HTR-8/SVneo (cell line): ENCODE measurements around the gene BLCAP.
"Not testable (repeated sequence)": the region's sequence is repeated elsewhere in the genome, so short reads cannot be mapped to it uniquely, and the experiment has no call there.

Source experiments
- DNase-seq: peaks from one replicate; pipeline ENCODE4 v3.0.0; 2011; ENCODE audit warnings: low spot score, mixed read lengths; ENCODE audit not compliant: insufficient read length
- FAIRE-seq: peaks from 2 replicates; lab custom pipeline; 2011; peaks lifted over from hg19 to GRCh38; lab: Jason Lieb, UNC

Gene BLCAP

DNA sequence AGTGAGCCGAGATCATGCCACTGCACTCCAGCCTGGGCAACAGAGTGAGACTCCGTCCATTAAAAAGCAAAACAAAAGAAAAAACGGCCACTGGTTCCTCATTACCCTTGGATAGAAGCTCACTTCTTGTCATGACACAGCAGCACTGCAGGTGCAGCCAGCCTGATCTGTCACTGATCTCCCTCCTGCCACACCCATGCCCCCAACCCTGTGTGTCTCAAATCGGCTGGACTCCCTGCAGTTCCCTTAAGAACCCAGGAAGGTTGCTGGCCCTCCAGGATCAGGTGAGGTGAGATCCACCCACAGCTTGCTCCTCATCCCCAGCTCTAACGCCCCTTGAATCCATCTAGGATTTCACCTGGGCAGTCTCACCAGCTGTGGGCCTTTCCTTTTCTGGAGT lies 32.9 kb downstream of the BLCAP start:
- no peak for FAIRE-seq
- DNase-seq, result no peak

DNA sequence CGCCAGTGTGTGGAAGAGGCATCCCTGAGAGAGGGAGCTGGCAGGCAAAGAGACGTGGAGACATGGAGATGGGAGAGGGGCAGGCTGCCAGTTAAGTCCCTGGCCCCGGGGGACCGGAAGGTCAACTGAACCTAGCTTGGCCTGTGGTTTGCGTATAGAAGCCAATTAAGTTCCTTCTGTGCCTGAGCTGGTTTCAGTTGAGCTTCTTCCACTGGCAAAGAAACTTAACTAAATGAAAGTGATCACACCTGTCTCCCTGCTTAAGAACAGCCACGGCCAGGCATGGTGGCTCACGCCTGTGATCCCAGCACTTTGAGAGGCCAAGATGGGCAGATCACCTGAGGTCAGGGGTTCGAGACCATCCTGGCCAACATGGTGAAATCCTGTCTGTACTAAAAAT lies 33.4 kb downstream of the BLCAP start:
- FAIRE-seq (no peak), DNase-seq (no peak)

DNA sequence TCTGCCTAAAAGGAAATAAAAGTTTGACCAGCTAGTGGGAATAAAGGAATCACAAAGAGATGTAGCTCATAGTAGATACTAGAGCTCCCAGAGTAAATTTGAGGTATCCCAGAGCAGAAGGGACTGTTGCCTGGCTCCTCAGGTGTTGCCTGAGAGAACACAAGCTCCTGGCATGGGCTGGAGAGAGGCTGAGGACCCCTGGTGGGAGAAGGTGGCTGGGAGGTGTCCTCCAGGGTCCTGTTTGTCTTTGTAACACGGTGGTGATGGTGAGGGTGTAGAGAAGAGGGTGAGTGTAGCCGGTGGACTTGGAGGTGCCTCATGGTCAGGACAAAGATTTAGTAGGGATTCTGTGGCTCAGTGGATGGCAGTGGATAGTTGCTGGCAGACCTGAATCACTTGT lies 34.7 kb downstream of the BLCAP start:
- DNase-seq (no peak), FAIRE-seq (peak; percentile 20)

DNA sequence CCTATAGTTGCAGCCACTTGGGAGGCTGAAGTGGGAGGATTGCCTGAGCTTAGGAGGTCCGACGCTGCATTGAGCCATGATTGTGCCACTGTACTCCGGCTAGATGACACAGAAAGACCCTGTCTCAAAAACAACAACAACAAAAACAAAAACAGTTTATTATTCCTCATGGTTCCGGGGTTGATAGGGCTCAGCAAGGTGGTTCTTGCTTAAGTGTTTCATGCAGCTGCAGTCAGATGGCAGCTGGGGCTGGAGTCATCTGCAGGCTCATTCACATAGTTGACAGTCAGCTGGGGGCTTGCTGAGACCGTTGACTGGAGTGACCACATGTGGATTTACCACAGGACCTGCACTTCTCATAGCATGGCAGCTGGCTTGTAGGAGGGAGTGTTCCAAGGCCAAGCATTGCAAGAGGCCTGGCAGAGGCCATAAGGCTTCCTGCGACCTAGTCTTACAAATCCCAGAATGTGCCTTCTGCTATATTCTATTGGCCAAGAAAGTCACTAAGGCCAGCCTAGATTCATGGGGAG lies 35.5 kb downstream of the BLCAP start:
- FAIRE-seq, result no peak
- no peak for DNase-seq

DNA sequence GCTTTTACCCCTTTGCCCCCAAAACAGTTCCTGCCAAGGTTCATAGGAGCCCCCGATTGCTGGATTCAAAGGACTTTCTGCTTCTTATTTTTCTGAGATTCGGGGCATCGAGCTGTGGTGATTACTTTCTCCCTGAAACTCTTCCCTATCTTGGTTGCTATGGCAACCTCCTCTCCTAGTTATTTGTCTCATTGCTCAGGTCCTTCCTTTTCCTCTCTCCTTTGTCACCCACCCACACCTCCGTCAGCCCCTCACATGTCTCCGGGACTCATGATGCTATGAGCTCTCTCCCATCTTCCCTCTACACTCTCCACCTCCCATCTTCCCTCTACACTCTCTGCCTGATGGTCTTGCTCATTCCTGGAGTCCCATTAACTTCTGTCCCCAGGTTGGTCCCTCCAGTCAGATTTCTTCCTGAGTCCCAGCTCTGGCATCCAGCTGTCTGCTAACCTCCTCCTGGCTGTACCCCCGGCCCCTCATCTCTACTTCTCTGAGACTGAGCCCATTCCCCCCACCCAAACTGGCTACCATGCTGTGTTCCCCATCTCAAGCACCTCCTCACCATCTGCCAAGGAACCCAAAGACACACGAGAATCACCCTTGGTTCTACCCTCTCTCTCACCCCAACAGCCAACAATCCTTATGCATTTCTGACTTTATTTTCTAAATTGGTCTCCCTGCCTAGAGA lies 36.9 kb downstream of the BLCAP start:
- FAIRE-seq (no peak), DNase-seq (no peak)

DNA sequence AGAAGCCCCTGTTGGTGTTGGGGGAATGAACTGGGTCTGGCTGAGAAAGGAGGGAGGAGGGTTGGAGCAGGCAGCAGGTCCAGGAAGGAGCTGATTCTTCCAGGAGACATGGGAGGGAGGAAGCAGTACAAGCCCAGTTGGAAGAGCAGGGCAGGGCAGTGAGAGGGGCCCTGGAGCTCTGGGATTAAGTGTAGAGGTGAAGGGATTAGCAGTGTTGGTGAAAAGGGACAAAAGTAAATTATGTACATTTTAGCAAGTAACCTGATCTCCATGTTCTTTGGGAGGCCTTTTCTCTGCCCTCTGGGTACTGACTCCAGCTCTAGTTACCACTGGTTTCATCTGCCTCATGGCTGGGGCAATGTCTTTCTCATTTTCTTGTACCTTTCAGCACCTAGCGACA lies 41.5 kb downstream of the BLCAP start:
- peak; percentile 85 for FAIRE-seq
- not testable (repeated sequence) for DNase-seq

DNA sequence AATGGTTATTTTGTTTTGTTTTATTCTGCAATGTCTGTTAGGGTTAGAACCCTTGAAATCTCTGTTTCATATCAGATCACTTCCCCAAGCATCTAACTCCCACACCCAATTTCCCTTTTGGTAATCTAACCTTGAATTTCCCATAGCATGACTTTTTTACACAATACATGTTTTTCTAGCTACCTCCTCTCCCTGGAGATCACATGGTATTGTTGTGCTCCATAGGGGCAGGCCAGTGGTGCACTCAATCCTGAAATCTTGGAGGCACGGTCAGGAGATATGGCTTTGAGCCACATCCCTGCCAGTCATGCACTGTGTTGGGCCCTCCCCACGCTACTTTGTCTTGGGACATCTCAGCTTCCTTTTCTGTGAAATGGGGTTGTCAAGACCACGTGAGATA lies 43.3 kb downstream of the BLCAP start:
- DNase-seq (no peak), FAIRE-seq (peak; percentile 38)

DNA sequence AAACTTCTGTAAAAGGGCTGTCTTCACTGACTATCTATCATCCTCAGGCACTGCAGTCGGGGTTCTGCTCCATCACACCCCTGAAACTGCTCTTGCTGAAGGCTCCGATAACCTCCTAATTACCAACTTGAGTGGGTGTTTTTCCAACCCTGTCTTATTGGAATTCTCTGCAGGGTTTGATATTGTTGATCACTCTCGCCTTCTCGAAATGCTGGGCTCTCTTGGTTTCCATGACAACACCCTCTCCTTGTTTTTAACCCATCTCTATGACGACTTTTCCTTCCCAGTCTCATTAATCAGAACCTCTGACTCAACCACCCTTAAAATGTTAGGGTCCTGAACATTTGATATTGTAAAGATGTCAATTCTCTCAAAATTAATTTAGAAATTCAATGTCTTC lies 46.1 kb downstream of the BLCAP start:
- peak; percentile 13 for FAIRE-seq

DNA sequence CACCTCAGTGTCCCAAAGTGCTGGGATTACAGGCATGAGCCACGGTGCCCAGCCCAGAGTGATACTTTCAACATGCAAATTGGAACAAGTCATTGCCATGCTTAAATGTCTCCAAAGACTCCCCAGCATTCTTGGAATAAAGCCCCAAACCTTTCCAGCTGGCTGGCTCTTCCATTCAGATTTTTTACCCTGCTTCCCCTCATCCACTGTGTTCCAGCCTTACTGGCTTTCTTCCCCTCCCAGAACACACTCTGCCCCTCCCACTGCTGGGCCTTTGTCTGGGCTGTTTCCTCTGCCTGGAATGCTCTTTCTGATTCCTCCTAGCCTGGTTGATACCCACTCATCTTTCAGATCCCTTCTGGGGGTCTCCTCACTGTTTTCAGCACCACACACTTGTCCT lies 46.8 kb downstream of the BLCAP start:
- no peak for FAIRE-seq

More for the DNA sequence above, 46.1 kb downstream of the BLCAP start:
- DNase-seq, result no peak

DNA sequence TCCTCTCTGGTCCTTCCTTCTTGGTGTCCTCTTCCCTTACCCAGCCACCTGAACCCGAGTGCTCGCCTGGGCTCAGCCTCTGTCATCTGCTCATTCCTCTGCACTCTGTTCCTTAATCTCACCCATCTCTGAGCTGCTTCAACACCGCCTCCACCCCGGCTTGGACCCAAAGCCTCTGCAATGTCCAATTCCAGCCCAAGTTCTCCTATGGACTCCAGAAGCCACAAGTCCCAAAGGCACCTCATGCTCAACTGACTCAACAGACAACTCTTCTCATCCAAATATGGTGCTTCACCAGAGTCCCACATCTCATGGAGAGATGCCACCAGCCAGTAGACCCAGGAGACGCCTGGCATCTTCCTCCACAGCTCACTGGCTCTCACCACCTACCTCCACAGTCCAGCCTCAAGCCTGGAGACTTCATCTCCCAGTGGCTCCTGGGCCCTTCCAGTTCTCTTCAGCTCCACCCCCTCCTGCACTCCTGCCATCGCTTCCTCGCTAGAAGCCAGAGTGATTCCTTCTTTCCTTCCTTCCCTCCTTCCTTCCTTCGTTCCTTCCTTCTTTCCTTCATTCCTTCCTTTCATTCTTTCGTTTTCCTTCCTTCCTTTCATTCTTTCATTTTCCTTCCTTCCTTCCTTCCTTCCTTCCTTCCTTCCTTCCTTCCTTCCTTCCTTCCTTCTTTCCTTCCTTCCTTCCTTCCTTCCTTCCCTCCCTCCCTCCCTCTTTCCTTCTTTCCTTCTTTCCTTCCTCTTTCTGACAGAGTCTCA lies 47.6 kb downstream of the BLCAP start:
- FAIRE-seq, result peak; percentile 52
- DNase-seq, result no peak

More for the DNA sequence above, 46.8 kb downstream of the BLCAP start:
- DNase-seq, result no peak

DNA sequence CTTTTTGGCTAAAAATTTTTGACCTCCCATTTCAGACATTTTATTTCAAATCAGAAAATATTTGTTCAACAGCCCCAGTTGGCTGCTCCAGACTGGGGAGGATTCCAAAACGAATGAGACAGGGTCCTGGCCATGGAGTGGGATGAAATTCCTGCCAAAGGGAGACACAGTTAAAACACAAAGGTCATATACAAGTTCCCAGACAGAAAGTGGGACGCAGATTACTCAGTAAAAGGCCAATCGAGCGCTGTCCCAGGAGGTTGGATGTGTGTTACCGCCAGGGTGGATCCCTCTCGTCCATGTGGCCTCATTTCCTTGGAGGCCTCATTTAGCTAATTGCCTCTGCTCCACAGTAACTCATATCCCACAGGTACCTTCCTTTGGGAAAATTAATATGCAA lies 48.4 kb downstream of the BLCAP start:
- DNase-seq (no peak), FAIRE-seq (no peak)

DNA sequence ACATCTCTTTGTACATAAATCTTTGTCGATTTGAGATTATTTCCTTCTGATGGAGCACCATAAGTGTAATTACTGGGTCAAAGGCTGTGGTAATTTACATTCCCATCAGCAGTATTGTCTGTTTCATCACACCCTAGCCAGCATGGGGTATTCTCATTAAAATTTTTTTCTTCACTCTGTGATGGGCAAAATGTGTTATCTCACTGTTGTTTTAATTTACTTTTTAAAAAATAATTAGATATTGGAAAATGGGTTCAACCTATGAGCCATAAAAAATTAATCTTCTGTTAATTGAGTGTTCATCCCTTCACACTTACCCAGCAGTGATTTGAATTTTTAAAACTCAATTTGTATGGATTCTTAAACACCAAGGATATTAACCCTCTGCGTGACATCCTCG lies 50.6 kb downstream of the BLCAP start:
- DNase-seq (no peak), FAIRE-seq (no peak)

DNA sequence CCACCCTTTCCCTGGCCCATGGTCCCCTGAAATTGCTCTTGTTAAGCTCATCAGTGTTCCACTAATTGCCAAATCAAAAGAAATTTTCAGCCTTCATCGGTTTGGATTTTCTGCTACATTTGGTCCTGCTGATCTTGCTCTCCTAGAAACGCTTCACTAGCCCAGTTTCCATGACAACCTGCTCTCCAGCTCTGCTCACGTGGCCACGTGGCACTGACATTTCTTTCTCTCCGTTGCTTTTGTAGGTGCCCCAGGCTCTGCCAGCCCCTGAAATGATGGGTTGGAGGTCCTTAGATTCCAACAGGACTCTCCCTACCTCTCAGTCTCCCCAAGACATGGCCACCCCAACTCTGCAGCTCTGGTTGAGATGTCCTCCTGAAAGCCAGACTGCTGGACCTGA lies 52.4 kb downstream of the BLCAP start:
- FAIRE-seq, result peak; percentile 65
- no peak for DNase-seq

DNA sequence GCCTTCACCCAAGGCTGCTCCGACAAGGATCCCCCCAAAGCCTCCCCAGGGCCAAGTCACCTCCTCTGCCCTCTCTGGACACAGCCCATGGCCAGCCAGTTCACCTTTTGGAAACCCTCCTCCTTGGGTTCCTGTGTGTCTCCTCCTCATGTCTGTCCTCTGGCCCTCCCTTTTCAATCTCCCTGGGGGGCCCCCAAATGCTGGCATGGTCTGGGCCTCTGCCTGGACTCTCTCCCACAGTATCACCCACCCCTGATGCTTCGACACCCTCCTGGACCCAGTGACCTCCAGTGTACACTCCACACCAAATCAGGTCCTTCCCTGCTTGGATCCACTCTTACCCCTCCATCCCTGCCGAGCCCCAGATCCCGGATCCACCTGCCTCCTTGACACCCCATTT lies 53.3 kb downstream of the BLCAP start:
- FAIRE-seq, result no peak
- no peak for DNase-seq

DNA sequence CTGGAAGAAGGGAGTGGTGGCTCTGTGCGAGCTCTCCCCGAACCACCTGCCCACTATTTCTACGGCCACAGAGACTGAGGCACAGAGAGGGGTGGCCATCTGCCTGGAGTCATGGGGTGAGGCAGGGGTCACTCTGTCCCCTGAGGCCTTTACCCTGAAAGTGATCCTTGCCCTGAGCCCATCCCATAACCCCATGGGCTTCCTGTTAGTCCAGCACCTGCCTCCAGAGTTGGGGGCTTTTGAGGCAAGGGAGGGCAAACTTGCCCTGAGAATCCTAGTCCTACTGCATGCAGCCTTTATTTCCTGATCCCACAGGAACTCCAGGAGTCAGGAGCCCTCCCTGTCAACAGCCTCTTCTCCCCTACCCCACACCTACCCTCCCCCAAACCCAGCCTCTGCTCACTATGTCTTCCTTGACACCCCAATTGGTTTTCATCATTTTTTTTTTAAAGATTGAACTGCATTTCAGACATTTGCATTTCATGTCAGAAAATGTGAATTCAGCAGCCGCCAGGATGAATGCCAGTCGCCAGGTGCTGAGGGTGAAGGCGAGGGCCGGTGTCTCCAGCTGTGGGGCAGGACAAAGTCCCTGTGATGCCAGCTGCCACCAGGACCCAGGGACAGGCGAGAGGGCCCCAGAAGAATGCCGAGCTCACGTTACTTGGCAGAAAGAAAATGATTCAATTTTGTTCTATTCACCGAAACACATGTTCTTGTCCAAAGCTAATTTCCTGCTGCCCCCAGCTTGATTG lies 54.3 kb downstream of the BLCAP start:
- DNase-seq, result no peak
- peak; percentile 54 for FAIRE-seq

DNA sequence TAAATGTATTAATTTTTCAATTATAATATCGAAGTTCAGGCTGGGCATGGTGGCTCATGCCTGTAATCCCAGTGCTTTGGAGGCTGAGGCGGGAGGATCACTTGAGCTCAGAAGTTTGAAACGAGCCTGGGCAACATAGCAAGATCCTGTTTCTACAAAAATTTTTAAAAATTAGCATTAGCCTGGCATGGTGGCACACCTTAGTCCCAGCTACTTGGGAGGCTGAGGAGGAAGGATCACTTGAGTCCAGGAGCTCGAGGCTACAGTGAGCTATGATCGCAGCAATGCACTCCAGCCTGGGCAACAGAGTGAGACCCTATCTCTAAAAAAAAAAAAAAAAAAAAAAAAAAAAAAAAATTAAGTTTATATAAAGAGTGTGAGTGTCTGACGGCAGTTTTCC lies 55.2 kb downstream of the BLCAP start:
- not testable (repeated sequence) for FAIRE-seq, DNase-seq

DNA sequence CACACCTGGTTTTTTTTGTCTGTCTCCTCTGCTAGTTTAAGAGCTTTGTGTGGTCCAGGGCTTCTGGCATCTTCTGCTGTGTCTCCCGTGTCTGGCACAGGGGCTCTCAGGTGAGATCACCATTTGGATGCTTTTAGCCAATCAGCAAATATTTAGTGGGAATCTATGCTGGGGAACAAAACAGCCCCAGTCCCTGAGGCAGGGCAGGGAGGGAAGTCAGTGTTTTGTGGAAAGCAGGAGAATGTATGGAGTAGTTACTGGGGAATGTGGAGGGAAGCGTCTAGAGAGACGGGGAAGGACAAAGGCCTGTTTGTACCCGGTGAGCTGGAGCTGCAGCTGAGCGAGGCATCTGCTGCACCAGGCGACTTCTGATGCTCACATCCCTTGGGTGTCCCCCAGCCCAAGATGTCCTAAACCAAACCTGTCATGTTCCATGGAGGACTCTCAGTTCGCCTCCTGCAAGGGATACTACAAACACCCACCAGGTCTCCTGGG lies 55.9 kb downstream of the BLCAP start:
- DNase-seq, result no peak
- peak; percentile 58 for FAIRE-seq

DNA sequence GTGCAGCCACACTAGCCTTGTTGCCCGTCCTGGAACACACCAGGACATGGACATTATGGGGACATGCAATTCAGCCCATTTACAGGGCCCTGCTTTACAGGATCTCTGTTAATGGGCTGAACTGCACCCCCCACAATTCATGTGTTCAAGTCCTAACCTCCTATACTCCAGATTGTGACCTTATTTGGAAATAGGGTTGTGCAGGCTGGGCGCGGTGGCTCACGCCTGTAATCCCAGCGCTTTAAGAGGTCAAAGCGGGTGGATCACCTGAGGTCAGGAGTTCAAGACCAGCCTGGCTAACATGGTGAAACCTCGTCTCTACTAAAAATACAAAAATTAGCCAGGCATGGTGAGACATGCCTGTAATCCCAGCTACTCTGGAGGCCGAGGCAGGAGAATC lies 57.5 kb downstream of the BLCAP start:
- not testable (repeated sequence) for DNase-seq, FAIRE-seq

DNA sequence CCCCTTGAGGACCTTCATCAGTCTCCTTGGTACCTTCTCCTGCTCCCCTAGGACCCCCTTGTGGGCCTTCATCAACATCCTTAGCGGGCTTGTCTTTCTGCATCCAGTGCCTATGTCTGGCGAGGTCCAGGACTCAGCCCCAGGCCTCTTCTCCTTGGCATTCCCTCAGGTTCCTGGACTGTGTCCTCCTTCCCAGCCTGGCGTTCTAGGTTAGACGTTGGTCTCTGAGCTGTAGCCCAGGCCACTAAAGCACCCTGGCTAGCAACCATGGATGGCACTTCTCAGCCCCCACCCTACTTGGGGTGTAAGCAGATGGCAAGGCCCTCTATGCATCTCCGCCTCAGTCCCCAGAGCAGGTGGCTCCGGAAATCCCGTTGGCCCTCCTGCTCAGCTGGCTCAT lies 58.1 kb downstream of the BLCAP start:
- DNase-seq (no peak), FAIRE-seq (no peak)

DNA sequence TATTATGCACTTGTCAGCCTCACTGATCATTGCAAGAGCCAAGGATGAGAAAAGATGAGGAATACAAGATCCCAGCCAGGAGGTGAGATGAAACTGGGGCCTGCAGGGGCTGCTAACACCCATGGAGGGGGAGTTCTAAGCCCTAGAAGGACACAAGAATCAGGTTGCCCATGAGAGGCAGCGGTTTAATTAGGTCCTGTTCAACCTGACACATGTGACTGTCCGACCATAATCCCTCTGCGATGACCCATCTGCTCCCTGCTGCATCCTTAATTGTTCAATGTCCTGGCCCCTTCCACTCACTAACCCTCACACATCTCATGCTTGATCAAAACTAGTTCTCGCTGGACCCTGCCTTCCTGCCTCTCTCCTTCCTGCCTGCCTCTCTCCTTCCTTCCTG lies 58.8 kb downstream of the BLCAP start:
- no peak for DNase-seq
- FAIRE-seq, result peak; percentile 72
